GM23248 (cell line): ENCODE data around the gene CDK4. TPM values are rescaled to one million over a fixed set of nuclear protein-coding genes. Genes with fewer than 3 reads are reported as not detected.
A peak's percentile ranks its signal among the peaks of the same experiment; 100 is the strongest.

ENCODE experiments used
- DNase-seq: peaks from one replicate; pipeline ENCODE4 v3.0.0-alpha.2; 2015
- H2AFZ ChIP-seq: fragments of 200-600 bp; sonication (generic); 2 replicates; pipeline ENCODE4 v1.6.1; 2016; ENCODE audit warnings: antibody characterized with exemption
- H3F3A ChIP-seq: fragments of 200-600 bp; sonication (generic); 2 replicates; pipeline ENCODE4 v1.6.1; 2016; ENCODE audit warnings: mild to moderate bottlenecking, antibody characterized with exemption, mixed run types; ENCODE audit not compliant: insufficient read depth
- H3K27ac ChIP-seq: fragments of 200-600 bp; sonication (generic); 2 replicates; pipeline ENCODE4 v1.5.1; 2016; ENCODE audit warnings: mild to moderate bottlenecking
- H3K27me3 ChIP-seq: fragments of 200-600 bp; sonication (generic); replicated peaks from 2 replicates; pipeline ENCODE4 v1.6.1; 2016; ENCODE audit warnings: mild to moderate bottlenecking; ENCODE audit not compliant: insufficient read depth
- H3K36me3 ChIP-seq: fragments of 200-600 bp; sonication (generic); 2 replicates; pipeline ENCODE4 v1.6.1; 2016; ENCODE audit warnings: low read depth, mild to moderate bottlenecking
- H3K4me1 ChIP-seq: fragments of 200-600 bp; sonication (generic); 2 replicates; pipeline ENCODE4 v1.6.1; 2016; ENCODE audit warnings: mild to moderate bottlenecking; ENCODE audit not compliant: insufficient read depth
- H3K4me2 ChIP-seq: fragments of 200-600 bp; sonication (generic); one replicate; pipeline ENCODE4 v1.6.1; 2016; ENCODE audit warnings: mild to moderate bottlenecking; ENCODE audit not compliant: unreplicated experiment
- H3K4me3 ChIP-seq: fragments of 200-600 bp; sonication (generic); 2 replicates; pipeline ENCODE4 v1.5.1; 2016; ENCODE audit warnings: mild to moderate bottlenecking
- H3K79me2 ChIP-seq: fragments of 200-600 bp; sonication (generic); 2 replicates; pipeline ENCODE4 v1.6.1; 2016; ENCODE audit warnings: mild to moderate bottlenecking; ENCODE audit not compliant: insufficient read depth
- H3K9ac ChIP-seq: fragments of 200-600 bp; sonication (generic); 2 replicates; pipeline ENCODE4 v1.6.1; 2016; ENCODE audit warnings: mild to moderate bottlenecking
- H3K9me2 ChIP-seq: fragments of 200-600 bp; sonication (generic); 2 replicates; pipeline ENCODE4 v1.6.1; 2016; ENCODE audit warnings: mixed run types, mild to moderate bottlenecking, moderate library complexity; ENCODE audit not compliant: insufficient read depth
- H3K9me3 ChIP-seq: fragments of 200-600 bp; sonication (generic); one replicate; pipeline ENCODE4 v1.6.1; 2017; ENCODE audit warnings: low read depth
- H4K20me1 ChIP-seq: fragments of 200-600 bp; sonication (generic); 2 replicates; pipeline ENCODE4 v1.6.0; 2016; ENCODE audit not compliant: insufficient read depth
- EZH2 ChIP-seq: fragments of 200-600 bp; sonication (generic); IDR thresholded peaks from 2 replicates; pipeline ENCODE4 v1.6.1; 2018; ENCODE audit warnings: antibody characterized with exemption, mild to moderate bottlenecking; ENCODE audit not compliant: insufficient read depth, poor library complexity, severe bottlenecking
- EZH2phosphoT487 ChIP-seq: fragments of 200-600 bp; sonication (generic); IDR thresholded peaks from 2 replicates; pipeline ENCODE4 v1.6.1; 2018; ENCODE audit warnings: antibody characterized with exemption, moderate library complexity, mild to moderate bottlenecking, low read depth; ENCODE audit not compliant: insufficient read depth
- WGBS, 2 experiments: methylation state at CpG; one replicate each; pipeline ENCODE4 v1.1.6; 2015 to 2017; ENCODE audit warnings: low lambda C conversion rate in 2 of 2, low coverage in 1 of 2; ENCODE audit errors: missing lambda C conversion rate in 2 of 2; 5-methylcytosine and 5-hydroxymethylcytosine counted together
- in situ Hi-C: fragments of 300-500 bp; cut with MboI; formaldehyde crosslinking; loops from 2 replicates; pipeline ENCODE4 v1.15.0; 2020
- polyA plus RNA-seq: library from polyadenylated mRNA; unstranded; fragments of >200 nt; fragmentation: Nextera tagmentation; extraction: Ambion mirVana; gene quantifications from 2 replicates; pipeline ENCODE4 v1.2.1, GENCODE V29; 2016
- total RNA-seq: library from RNA; depleted of rRNA; stranded (reverse); fragments of >200 nt; shearing (Covaris generic); gene quantifications from 2 replicates; pipeline ENCODE4 v1.2.3, GENCODE V29; 2014

CDK4 gene
- total and polyA plus RNA-seq, 2 experiments from 2014 or later = 123 to 152 TPM

- Histone ChIP-seq H2AFZ (peak within 1 kb of the TSS; percentile 98), H3K9me3 (no peaks in the 10 kb centered on the region), H3K9me2 (no peaks in the 10 kb centered on the region), H3K27ac (peak within 1 kb of the TSS; percentile 99), H3K4me2 (peak within 1 kb of the TSS; percentile 99), H3K79me2 (peaks cover 31% of the 10 kb centered on the region), H3K4me1 (peaks cover 9% of the 10 kb centered on the region), H3K36me3 (no peaks in the 10 kb centered on the region), H3F3A (no peaks in the 10 kb centered on the region), H4K20me1 (no peaks in the 10 kb centered on the region), H3K4me3 (peak within 1 kb of the TSS; percentile 99), H3K27me3 (no peaks in the 10 kb centered on the region), H3K9ac (peak within 1 kb of the TSS; percentile 98)
- TF ChIP-seq EZH2phosphoT487 = no peak
- no peak for TF ChIP-seq EZH2
- in situ Hi-C loops = no loop called here
- 2% methylated on average over 27 to 28 of the region's 28 CpGs for WGBS, 2 experiments
- DNase-seq = peak; percentile 98
Observed at GRCh38 chr12:57771873-57772428, 19.8 kb upstream of the CDK4 start, which contains the start of gene METTL1. METTL1 (minus strand) TSS chr12:57772105; CDS start chr12:57772083, 22 bp downstream.

- Histone ChIP-seq H4K20me1 (no peaks in the 10 kb centered on the region), H3K4me3 (peak overlapping the region; percentile 99), H3K36me3 (no peaks in the 10 kb centered on the region), H3K79me2 (peaks cover 31% of the 10 kb centered on the region), H2AFZ (peak overlapping the region; percentile 98), H3K4me2 (peak overlapping the region; percentile 99), H3K4me1 (peaks cover 12% of the 10 kb centered on the region), H3K27me3 (no peaks in the 10 kb centered on the region), H3K9ac (peak overlapping the region; percentile 98), H3K27ac (peak overlapping the region; percentile 99), H3K9me2 (no peaks in the 10 kb centered on the region), H3F3A (peaks cover 1% of the 10 kb centered on the region; the same call in 1 of the 2 replicates), H3K9me3 (no peaks in the 10 kb centered on the region)
- no peak for TF ChIP-seq EZH2
- no peak for TF ChIP-seq EZH2phosphoT487
- in situ Hi-C loops = no loop called here
- DNase-seq = peak; percentile 95
- WGBS, 2 experiments = 0 to 2% methylated on average over 16 of the region's 16 CpGs
Observed at GRCh38 chr12:57771236-57771872, 19.2 kb upstream of the CDK4 start.

- Histone ChIP-seq H3K27me3 (peaks cover 4% of the 10 kb centered on the region), H3K27ac (peak overlapping the region; percentile 99), H3K4me2 (peak overlapping the region; percentile 99), H2AFZ (no peak overlapping the region), H3K9me2 (no peaks in the 10 kb centered on the region), H3K9ac (peak overlapping the region; percentile 98), H3K36me3 (no peaks in the 10 kb centered on the region), H3K4me3 (peak overlapping the region; percentile 99), H4K20me1 (no peaks in the 10 kb centered on the region), H3K79me2 (peaks cover 31% of the 10 kb centered on the region), H3K9me3 (no peaks in the 10 kb centered on the region), H3F3A (peaks cover 4% of the 10 kb centered on the region; the same call in 1 of the 2 replicates), H3K4me1 (peaks cover 12% of the 10 kb centered on the region)
- TF ChIP-seq EZH2 (no peak), EZH2phosphoT487 (no peak)
- WGBS, 2 experiments = 88 to 92% methylated on average over 4 of the region's 4 CpGs
- no peak for DNase-seq
- in situ Hi-C loops = no loop called here
Observed at GRCh38 chr12:57770734-57771133, 18.6 kb upstream of the CDK4 start.

- Histone ChIP-seq H3K9me2 (no peaks in the 10 kb centered on the region), H3K4me3 (no peak overlapping the region), H3K27ac (no peak overlapping the region), H3F3A (peaks cover 4% of the 10 kb centered on the region; the same call in 1 of the 2 replicates), H3K4me2 (no peak overlapping the region), H3K9me3 (no peaks in the 10 kb centered on the region), H3K4me1 (peaks cover 12% of the 10 kb centered on the region), H3K79me2 (peaks cover 31% of the 10 kb centered on the region), H3K9ac (no peak overlapping the region), H2AFZ (no peak overlapping the region), H3K27me3 (peaks cover 14% of the 10 kb centered on the region), H3K36me3 (no peaks in the 10 kb centered on the region), H4K20me1 (no peaks in the 10 kb centered on the region)
- 94 to 96% methylated on average over 11 of the region's 11 CpGs for WGBS, 2 experiments
- in situ Hi-C loops = no loop called here
- TF ChIP-seq EZH2phosphoT487 (no peak), EZH2 (no peak)
- DNase-seq = no peak
Observed at GRCh38 chr12:57769594-57769993, 17.5 kb upstream of the CDK4 start.
